Heart left ventricle (tissue), 13 donors: ENCODE measurements around the gene PON1.

Experiments
- POLR2A ChIP-seq, 2 donors: fragments of 450-650 bp; IDR thresholded peaks; one replicate each; pipeline ENCODE4 v1.6.1; 2017; ENCODE audit warnings: antibody characterized with exemption in 2 of 2, mild to moderate bottlenecking in 2 of 2, moderate library complexity in 2 of 2
- TF ChIP-seq, protein P1 (sequence below), 12 donors: fragments of 200-600 bp; sonication (generic) in 4 of 12; IDR thresholded peaks; one replicate each; pipeline versions ENCODE4 v1.5.0 to v1.8.0; 2018 to 2022; ENCODE audit warnings: antibody characterized with exemption in 12 of 12, mild to moderate bottlenecking in 5 of 12
- donor health status: ischemic (EF 13 %, LVEDD 7.1; RV severe dilation, severe dysfunction).
- donor health status: DM: no; HTN: yes; CAD: no.
- donor health status: DM: no; HTN: no; CAD: no.
- donor health status: ischemic (EF 25% LVEDD 6.9; RV normal size, moderate dysfunction).
- donor health status: ischemic (EF 25% LVEDD 5.7; RV mildly dilated, moderate dysfunction).
- donor health status: ischemic (EF 35%, LVEDD 5.7; RV mildly dilated, moderate dysfunction).
- donor health status: nonischemic (EF 11% LVEDD 7.7; RV severe dilation, severe dysfunction).
- donor health status: DM: yes; HTN: yes; CAD: no.
- donor health status: PGD.
- donor health status: ischemic (EF 29% LVEDD 5.4; RV normal size, mild dysfunction).
- donor health status: nonischemic (EF 23%, LVEDD 6.1; RV moderate dilation, normal function).

DNA sequence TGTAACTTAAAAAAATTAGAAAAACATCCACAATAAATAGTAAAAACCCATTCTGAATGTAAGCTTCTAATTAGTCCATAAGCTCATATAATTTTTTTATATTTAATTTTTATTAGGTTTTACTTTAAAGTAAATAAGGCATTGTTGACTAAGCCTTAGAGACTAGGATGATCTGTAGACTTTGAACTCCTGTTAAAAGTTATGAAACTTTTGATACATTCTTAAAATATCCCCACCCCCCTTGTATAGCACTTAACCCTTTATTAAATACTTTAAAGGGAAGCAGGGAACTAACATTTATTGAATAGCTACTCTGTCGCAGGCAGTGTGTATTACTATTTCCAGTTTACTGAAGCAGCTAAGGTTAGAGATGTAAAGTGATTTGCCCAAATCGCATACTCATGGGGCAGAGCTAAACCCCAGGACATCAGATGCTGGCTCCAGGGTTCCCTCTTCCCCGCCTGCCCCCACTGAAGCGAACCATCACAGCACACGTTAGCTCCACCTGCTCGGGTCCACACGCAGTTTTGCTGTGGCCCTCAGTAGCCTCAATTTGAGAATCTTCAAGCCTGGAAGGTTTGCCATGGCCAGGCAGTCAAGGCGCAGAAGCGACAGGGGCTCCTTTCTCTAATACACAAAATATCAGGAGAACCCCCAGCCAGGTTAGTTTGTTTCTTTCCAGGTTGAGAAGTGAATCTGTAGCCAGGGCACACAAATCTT, 762 bp downstream of the PON1 start:
- TF ChIP-seq, protein P1, sequence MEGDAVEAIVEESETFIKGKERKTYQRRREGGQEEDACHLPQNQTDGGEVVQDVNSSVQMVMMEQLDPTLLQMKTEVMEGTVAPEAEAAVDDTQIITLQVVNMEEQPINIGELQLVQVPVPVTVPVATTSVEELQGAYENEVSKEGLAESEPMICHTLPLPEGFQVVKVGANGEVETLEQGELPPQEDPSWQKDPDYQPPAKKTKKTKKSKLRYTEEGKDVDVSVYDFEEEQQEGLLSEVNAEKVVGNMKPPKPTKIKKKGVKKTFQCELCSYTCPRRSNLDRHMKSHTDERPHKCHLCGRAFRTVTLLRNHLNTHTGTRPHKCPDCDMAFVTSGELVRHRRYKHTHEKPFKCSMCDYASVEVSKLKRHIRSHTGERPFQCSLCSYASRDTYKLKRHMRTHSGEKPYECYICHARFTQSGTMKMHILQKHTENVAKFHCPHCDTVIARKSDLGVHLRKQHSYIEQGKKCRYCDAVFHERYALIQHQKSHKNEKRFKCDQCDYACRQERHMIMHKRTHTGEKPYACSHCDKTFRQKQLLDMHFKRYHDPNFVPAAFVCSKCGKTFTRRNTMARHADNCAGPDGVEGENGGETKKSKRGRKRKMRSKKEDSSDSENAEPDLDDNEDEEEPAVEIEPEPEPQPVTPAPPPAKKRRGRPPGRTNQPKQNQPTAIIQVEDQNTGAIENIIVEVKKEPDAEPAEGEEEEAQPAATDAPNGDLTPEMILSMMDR (IDR thresholded peaks at IDR 0.05) = no peak
- no peak for TF ChIP-seq POLR2A (IDR thresholded peaks at IDR 0.05)
